Esophagus muscularis mucosa (tissue), 4 donors: ENCODE results near the gene SNRPD1. TPM values are rescaled to one million over a fixed set of nuclear protein-coding genes. Genes with fewer than 3 reads are reported as not detected.

Experiments
- DNase-seq: peaks from one replicate; pipeline ENCODE4 v3.0.0-alpha.2; 2017; ENCODE audit errors: extremely low spot score
- H3K27ac ChIP-seq, 4 donors: fragments of 200-600 bp; sonication (generic); replicated peaks in 1 of 4; 1 replicate in 3 of 4; 2 replicates in 1 of 4; pipeline ENCODE4 v1.5.1; 2016 to 2019; ENCODE audit warnings: mild to moderate bottlenecking in 1 of 4
- H3K27me3 ChIP-seq, 4 donors: fragments of 200-600 bp; sonication (generic); one replicate each; pipeline versions ENCODE4 v1.5.1 to v1.6.0; 2016 to 2019
- H3K36me3 ChIP-seq, 4 donors: fragments of 200-600 bp; sonication (generic); one replicate each; pipeline ENCODE4 v1.5.1; 2016 to 2019
- H3K4me1 ChIP-seq, 4 donors: fragments of 200-600 bp; sonication (generic); one replicate each; pipeline ENCODE4 v1.5.1; 2016 to 2019
- H3K4me3 ChIP-seq, 4 donors: fragments of 200-600 bp; sonication (generic); 1 replicate in 2 of 4; 2 replicates in 2 of 4; pipeline ENCODE4 v1.5.1; 2016 to 2019; ENCODE audit warnings: mild to moderate bottlenecking in 4 of 4, moderate library complexity in 1 of 4
- H3K9me3 ChIP-seq, 4 donors: fragments of 200-600 bp; sonication (generic); 1 replicate in 3 of 4; 2 replicates in 1 of 4; pipeline ENCODE4 v1.5.1; 2016 to 2019
- EP300 ChIP-seq: sonication (generic); formaldehyde crosslinking; IDR thresholded peaks from one replicate; pipeline ENCODE4 v1.6.1; 2017; ENCODE audit warnings: antibody characterized with exemption
- POLR2A ChIP-seq: fragments of 450-650 bp; IDR thresholded peaks from one replicate; pipeline ENCODE4 v1.6.1; 2017; ENCODE audit warnings: antibody characterized with exemption, moderate library complexity, mild to moderate bottlenecking, low read depth
- POLR2AphosphoS5 ChIP-seq, 2 donors: sonication (generic); formaldehyde crosslinking; IDR thresholded peaks; one replicate each; pipeline ENCODE4 v1.6.1; 2017; ENCODE audit warnings: antibody characterized with exemption in 2 of 2
- WGBS: methylation state at CpG from one replicate; pipeline ENCODE4 v1.1.5; 2018; 5-methylcytosine and 5-hydroxymethylcytosine counted together
- intact Hi-C: fragments of 100-400 bp; cut with DNase I; formaldehyde crosslinking; loops from one replicate; pipeline ENCODE4 v1.15.1; 2023
- total RNA-seq, 4 donors: library from RNA; depleted of rRNA; stranded (reverse); fragments of >200 nt; gene quantifications; one replicate each; pipeline versions ENCODE4 v1.1.0 to v1.2.1, GENCODE V29; 2016
- TF ChIP-seq, protein P1 (sequence below), 3 experiments: fragments of 200-600 bp in 2 of 3; fragments of 450-650 bp in 1 of 3; sonication (generic) in 2 of 3; IDR thresholded peaks; one replicate each; pipeline ENCODE4 v1.5.1; 2017 to 2019; ENCODE audit warnings: antibody characterized with exemption in 3 of 3, mild to moderate bottlenecking in 2 of 3, moderate library complexity in 1 of 3

The SNRPD1 gene
- total RNA-seq, 4 donors from 2014 or later, result 7.1 to 8.8 (median 8.1) TPM

DNA sequence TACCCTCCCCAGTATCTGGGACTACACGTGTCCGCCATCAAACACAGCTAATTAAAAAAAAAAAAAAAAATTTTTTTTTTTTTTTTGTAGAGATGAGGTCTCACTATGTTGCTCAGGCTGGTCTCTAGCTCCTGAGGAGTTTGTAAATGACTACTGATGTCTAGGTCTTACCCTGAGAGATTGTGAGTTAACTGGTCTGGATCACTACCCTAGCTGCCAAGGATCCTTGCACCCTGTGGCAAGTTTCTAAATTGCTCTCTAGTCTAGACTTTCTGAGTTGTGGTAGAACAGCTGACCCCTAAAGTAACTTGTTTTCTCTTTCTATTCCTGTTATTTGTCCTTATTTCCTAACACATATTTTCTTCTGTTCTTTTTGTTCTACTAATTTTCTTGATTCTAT is 48.0 kb downstream of the SNRPD1 start:
- Histone ChIP-seq H3K27me3 (no peaks in the 10 kb centered on the region), H3K27ac (no peak overlapping the region), H3K9me3 (no peaks in the 10 kb centered on the region), H3K36me3 (peaks cover 0 to 21% (median 13%) of the 10 kb centered on the region in 4 donors), H3K4me3 (no peak overlapping the region), H3K4me1 (no peaks in the 10 kb centered on the region)
- WGBS, result 88% methylated on average over 2 of the region's 2 CpGs
- DNase-seq, result no peak
- intact Hi-C loops, result no loop called here
- TF ChIP-seq, protein P1, sequence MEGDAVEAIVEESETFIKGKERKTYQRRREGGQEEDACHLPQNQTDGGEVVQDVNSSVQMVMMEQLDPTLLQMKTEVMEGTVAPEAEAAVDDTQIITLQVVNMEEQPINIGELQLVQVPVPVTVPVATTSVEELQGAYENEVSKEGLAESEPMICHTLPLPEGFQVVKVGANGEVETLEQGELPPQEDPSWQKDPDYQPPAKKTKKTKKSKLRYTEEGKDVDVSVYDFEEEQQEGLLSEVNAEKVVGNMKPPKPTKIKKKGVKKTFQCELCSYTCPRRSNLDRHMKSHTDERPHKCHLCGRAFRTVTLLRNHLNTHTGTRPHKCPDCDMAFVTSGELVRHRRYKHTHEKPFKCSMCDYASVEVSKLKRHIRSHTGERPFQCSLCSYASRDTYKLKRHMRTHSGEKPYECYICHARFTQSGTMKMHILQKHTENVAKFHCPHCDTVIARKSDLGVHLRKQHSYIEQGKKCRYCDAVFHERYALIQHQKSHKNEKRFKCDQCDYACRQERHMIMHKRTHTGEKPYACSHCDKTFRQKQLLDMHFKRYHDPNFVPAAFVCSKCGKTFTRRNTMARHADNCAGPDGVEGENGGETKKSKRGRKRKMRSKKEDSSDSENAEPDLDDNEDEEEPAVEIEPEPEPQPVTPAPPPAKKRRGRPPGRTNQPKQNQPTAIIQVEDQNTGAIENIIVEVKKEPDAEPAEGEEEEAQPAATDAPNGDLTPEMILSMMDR (IDR thresholded peaks at IDR 0.05), result no peak
- no peak for TF ChIP-seq POLR2A
- TF ChIP-seq EP300, result no peak
- no peak for TF ChIP-seq POLR2AphosphoS5 (IDR thresholded peaks at IDR 0.05)

DNA sequence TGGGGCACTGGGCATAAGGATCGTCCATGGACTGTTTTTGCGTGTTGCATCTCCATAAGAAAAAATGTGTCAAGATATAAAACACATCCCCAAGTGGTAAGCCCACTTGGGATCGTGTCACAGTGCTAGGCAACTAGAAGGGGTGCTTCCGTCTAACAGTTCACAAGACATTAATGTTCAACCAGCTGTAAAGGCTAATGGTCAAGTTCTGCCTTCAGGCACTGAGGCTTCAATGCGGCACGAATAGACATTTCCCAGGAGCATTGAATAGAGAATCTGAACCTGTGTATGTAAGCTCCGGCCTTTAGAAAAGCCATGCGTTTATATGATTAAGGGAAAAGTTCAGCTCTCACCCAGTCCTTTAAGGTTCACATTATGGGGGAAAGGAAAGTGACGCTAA is 50.5 kb downstream of the SNRPD1 start:
- intact Hi-C loops, result no loop called here
- no peak overlapping the region for H3K4me3 ChIP-seq
- H3K4me1 ChIP-seq, result no peaks in the 10 kb centered on the region
- H3K9me3 ChIP-seq, result no peaks in the 10 kb centered on the region
- H3K27ac ChIP-seq, result no peak overlapping the region
- 92% methylated on average over 9 of the region's 9 CpGs for WGBS
- no peak for DNase-seq
- H3K27me3 ChIP-seq, result no peaks in the 10 kb centered on the region
- H3K36me3 ChIP-seq, result peaks cover 0 to 15% (median 6%) of the 10 kb centered on the region in 4 donors
- TF ChIP-seq EP300 (no peak), POLR2A (no peak)
- TF ChIP-seq, protein P1 (IDR thresholded peaks at IDR 0.05), result no peak

DNA sequence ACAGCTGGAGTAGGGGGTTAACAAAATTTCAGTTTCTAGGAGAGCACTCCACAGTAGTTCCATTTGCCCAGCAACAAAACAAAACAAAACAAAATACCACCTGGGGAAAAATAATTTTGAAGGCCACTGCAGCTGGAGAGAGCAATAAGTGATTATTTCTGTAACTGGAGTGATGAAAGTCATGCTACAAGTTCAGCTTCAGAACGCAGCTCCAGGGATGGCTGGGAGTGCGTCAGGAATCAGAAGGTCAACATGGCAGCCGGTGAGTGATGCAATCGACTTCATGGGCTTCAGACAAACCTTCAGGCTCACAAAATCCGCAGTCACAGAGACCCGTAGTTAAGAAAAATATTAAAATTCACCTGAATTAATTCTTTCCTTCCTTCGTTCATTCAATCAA is 51.5 kb downstream of the SNRPD1 start:
- Histone ChIP-seq H3K27ac (no peak overlapping the region), H3K36me3 (peaks cover 0 to 6% (median 3%) of the 10 kb centered on the region in 4 donors), H3K27me3 (no peaks in the 10 kb centered on the region), H3K9me3 (no peaks in the 10 kb centered on the region), H3K4me3 (no peak overlapping the region), H3K4me1 (no peaks in the 10 kb centered on the region)
- no peak for DNase-seq
- intact Hi-C loops, result no loop called here
- TF ChIP-seq POLR2AphosphoS5 (IDR thresholded peaks at IDR 0.05), result no peak
- TF ChIP-seq POLR2A, result no peak
- TF ChIP-seq, protein P1 (IDR thresholded peaks at IDR 0.05), result no peak
- no peak for TF ChIP-seq EP300
- WGBS, result 92% methylated on average over 7 of the region's 7 CpGs

DNA sequence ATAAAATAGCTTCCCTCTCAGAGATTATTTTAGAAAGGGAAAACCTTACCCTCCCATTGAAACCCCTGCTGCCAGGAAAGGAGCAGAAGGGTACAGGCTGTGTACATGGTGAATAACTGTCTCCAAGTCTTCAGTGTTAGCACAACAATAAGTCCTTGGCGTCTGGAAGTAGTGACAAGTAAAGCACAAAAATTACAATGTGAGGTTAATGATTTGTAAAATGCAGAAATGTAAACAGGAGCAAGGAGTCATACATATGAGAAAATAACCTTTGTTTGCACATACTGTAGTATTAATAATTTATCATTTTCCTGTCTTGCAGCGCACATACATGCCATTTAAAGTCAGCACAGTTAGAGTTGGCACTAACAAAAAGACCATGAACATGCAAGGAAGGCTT is 52.0 kb downstream of the SNRPD1 start:
- Histone ChIP-seq H3K4me3 (no peak overlapping the region), H3K9me3 (no peaks in the 10 kb centered on the region), H3K4me1 (no peaks in the 10 kb centered on the region), H3K27ac (no peak overlapping the region), H3K27me3 (no peaks in the 10 kb centered on the region), H3K36me3 (peaks cover 0 to 6% (median under 1%) of the 10 kb centered on the region in 4 donors)
- DNase-seq, result no peak
- intact Hi-C loops, result no loop called here
- 93% methylated on average over 2 of the region's 2 CpGs for WGBS
- TF ChIP-seq POLR2AphosphoS5 (IDR thresholded peaks at IDR 0.05) (no peak), POLR2A (no peak), EP300 (no peak)
- TF ChIP-seq, protein P1 (IDR thresholded peaks at IDR 0.05), result no peak

DNA sequence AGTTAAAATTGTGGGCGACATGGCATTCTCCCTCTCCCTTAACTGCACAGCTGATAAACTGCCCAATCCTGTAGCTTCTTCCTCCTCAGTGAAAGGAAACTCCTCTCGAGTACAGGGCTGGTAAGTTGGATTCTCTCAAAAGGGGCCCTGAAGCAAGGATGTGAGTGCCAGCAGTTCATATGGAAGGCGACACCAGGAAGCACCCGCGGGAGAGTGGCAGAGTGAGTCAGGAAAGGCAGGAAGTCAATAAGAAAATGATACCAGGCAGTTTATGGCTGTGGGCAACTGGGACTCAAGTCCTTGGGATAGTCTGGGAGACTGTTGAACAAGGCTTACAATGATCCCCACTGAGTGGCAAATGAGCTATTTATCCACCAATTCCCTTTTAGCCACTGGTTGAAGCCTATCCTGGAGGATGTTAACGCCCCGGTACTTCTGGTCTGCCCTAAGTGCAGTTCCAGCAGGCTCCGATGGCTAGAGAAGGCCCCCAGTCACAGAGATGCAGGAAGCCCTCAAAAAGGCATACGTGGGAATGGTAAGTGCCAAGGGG is 57.7 kb downstream of the SNRPD1 start:
- no peak for DNase-seq
- 81% methylated on average over 9 of the region's 9 CpGs for WGBS
- H3K36me3 ChIP-seq, result peaks cover 0 to 4% (median 0%) of the 10 kb centered on the region in 4 donors
- H3K27me3 ChIP-seq, result no peaks in the 10 kb centered on the region
- intact Hi-C loops, result no loop called here
- H3K4me1 ChIP-seq, result peaks cover 4 to 10% (median 7%) of the 10 kb centered on the region in 4 donors
- H3K27ac ChIP-seq, result no peak overlapping the region
- no peak overlapping the region for H3K4me3 ChIP-seq
- H3K9me3 ChIP-seq, result no peaks in the 10 kb centered on the region
- TF ChIP-seq POLR2AphosphoS5 (IDR thresholded peaks at IDR 0.05) (no peak), POLR2A (no peak)
- TF ChIP-seq, protein P1 (IDR thresholded peaks at IDR 0.05), result no peak
